Uterus (tissue), 2 donors: ENCODE data around the gene AVPR2.

ENCODE experiments used
- POLR2A ChIP-seq, 2 donors: fragments of 450-650 bp; IDR thresholded peaks; one replicate each; pipeline ENCODE4 v1.6.1; 2016; ENCODE audit warnings: antibody characterized with exemption in 2 of 2, mild to moderate bottlenecking in 1 of 2, moderate library complexity in 1 of 2
- TF ChIP-seq, protein P1 (sequence below), 4 experiments: fragments of 200-600 bp in 2 of 4; fragments of 450-650 bp in 2 of 4; sonication (generic) in 2 of 4; IDR thresholded peaks; one replicate each; pipeline ENCODE4 v1.5.1; 2016 to 2019; ENCODE audit warnings: antibody characterized with exemption in 4 of 4, mild to moderate bottlenecking in 2 of 4, moderate library complexity in 1 of 4

DNA sequence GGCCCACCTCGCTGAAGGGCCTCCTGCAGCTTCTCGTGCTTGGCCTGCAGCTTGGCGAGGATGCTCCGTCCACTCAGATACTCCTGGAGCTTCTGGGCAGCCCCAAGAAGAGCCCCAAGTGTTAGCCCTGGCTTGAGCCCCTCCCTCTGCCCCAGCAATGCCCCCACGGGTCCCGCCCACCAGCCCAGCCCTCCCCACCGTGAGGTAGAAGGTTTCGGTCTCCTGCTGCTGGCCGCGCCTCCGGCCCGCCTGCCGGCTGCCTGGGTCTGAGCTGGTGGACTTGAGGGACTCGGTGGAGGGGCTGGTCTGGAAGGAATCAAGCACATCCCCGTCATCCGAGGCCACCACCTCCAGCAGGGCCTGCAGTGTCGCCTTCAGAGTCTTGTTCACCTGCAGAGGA lies 8.7 kb downstream of the AVPR2 start:
- TF ChIP-seq, protein P1, sequence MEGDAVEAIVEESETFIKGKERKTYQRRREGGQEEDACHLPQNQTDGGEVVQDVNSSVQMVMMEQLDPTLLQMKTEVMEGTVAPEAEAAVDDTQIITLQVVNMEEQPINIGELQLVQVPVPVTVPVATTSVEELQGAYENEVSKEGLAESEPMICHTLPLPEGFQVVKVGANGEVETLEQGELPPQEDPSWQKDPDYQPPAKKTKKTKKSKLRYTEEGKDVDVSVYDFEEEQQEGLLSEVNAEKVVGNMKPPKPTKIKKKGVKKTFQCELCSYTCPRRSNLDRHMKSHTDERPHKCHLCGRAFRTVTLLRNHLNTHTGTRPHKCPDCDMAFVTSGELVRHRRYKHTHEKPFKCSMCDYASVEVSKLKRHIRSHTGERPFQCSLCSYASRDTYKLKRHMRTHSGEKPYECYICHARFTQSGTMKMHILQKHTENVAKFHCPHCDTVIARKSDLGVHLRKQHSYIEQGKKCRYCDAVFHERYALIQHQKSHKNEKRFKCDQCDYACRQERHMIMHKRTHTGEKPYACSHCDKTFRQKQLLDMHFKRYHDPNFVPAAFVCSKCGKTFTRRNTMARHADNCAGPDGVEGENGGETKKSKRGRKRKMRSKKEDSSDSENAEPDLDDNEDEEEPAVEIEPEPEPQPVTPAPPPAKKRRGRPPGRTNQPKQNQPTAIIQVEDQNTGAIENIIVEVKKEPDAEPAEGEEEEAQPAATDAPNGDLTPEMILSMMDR (IDR thresholded peaks at IDR 0.05), result no peak
- TF ChIP-seq POLR2A (IDR thresholded peaks at IDR 0.05), result no peak
